HEK293 (cell line): ENCODE results near the gene ACTR1A.

ENCODE experiments used
- KLF9 ChIP-seq: fragments of 450-650 bp; formaldehyde crosslinking; IDR thresholded peaks from 2 replicates; pipeline ENCODE4 v1.5.1; 2016; ENCODE audit warnings: missing biosample characterization, missing genetic modification characterization, low read depth
- ZNF324 ChIP-seq: fragments of 450-650 bp; formaldehyde crosslinking; IDR thresholded peaks from 2 replicates; pipeline ENCODE4 v1.5.1; 2016; ENCODE audit warnings: missing biosample characterization, missing genetic modification characterization
- ZNF521 ChIP-seq: fragments of 450-650 bp; formaldehyde crosslinking; IDR thresholded peaks from 2 replicates; pipeline ENCODE4 v1.5.1; 2017; ENCODE audit warnings: missing biosample characterization, mild to moderate bottlenecking, missing genetic modification characterization
- ZNF704 ChIP-seq: fragments of 450-650 bp; formaldehyde crosslinking; IDR thresholded peaks from 2 replicates; pipeline ENCODE4 v1.5.1; 2016; ENCODE audit warnings: missing biosample characterization, missing genetic modification characterization
- TF ChIP-seq, protein P1 (sequence below): fragments of 450-650 bp; formaldehyde crosslinking; IDR thresholded peaks from 2 replicates; pipeline ENCODE4 v1.5.1; 2016; ENCODE audit warnings: missing biosample characterization, missing genetic modification characterization

GRCh38 chr10:102433619-102434046 lies 68.9 kb downstream of the ACTR1A start:
- TF ChIP-seq, protein P1, sequence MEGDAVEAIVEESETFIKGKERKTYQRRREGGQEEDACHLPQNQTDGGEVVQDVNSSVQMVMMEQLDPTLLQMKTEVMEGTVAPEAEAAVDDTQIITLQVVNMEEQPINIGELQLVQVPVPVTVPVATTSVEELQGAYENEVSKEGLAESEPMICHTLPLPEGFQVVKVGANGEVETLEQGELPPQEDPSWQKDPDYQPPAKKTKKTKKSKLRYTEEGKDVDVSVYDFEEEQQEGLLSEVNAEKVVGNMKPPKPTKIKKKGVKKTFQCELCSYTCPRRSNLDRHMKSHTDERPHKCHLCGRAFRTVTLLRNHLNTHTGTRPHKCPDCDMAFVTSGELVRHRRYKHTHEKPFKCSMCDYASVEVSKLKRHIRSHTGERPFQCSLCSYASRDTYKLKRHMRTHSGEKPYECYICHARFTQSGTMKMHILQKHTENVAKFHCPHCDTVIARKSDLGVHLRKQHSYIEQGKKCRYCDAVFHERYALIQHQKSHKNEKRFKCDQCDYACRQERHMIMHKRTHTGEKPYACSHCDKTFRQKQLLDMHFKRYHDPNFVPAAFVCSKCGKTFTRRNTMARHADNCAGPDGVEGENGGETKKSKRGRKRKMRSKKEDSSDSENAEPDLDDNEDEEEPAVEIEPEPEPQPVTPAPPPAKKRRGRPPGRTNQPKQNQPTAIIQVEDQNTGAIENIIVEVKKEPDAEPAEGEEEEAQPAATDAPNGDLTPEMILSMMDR (tag by site-specific recombination) = no peak
- TF ChIP-seq KLF9 (tag by site-specific recombination) (no peak), ZNF324 (no peak), ZNF704 (tag by site-specific recombination) (no peak), ZNF521 (tag by site-specific recombination) (no peak)
